ENCODE measurements around the gene ZNF761.
"Not testable (repeated sequence)": the region's sequence is repeated elsewhere in the genome, so short reads cannot be mapped to it uniquely, and the experiment has no call there.

Gene ZNF761

GRCh38 chr19:53431399-53432087, at the start of gene ZNF761:
ZNF761 (plus strand) TSS chr19:53431984; CDS start chr19:53447269, 15,285 bp downstream.
- DNase-seq, result peak; percentile 96 to 97

GRCh38 chr19:53388168-53388567, 43.6 kb upstream of the ZNF761 start:
- no peak for DNase-seq

- DNase-seq, result no peak
Observed at GRCh38 chr19:53388904-53389303, 42.9 kb upstream of the ZNF761 start.

- DNase-seq, result no peak
Observed at GRCh38 chr19:53389571-53389970, 42.2 kb upstream of the ZNF761 start.

GRCh38 chr19:53389978-53390377, 41.8 kb upstream of the ZNF761 start:
- DNase-seq, result no peak

- DNase-seq, result no peak
Observed at GRCh38 chr19:53394522-53394973, 37.2 kb upstream of the ZNF761 start.

GRCh38 chr19:53394974-53395839, 36.6 kb upstream of the ZNF761 start, which contains the start of gene ZNF765:
ZNF765 (plus strand) TSS chr19:53395149; CDS start chr19:53398016, 2,867 bp downstream.
- peak; percentile 94 to 96 for DNase-seq

GRCh38 chr19:53395840-53396524, 35.8 kb upstream of the ZNF761 start:
- not testable (repeated sequence) for DNase-seq

- DNase-seq, result no peak
Observed at GRCh38 chr19:53396525-53396868, 35.3 kb upstream of the ZNF761 start.

- DNase-seq, result not testable (repeated sequence)
Observed at GRCh38 chr19:53397918-53398317, 33.9 kb upstream of the ZNF761 start.

GRCh38 chr19:53409505-53410204, 22.1 kb upstream of the ZNF761 start:
- no peak for DNase-seq

- DNase-seq, result not testable (repeated sequence)
Observed at GRCh38 chr19:53420520-53421315, 11.1 kb upstream of the ZNF761 start.

GRCh38 chr19:53422551-53422950, 9.2 kb upstream of the ZNF761 start:
- DNase-seq, result no peak

- DNase-seq, result not testable (repeated sequence)
Observed at GRCh38 chr19:53423074-53423473, 8.7 kb upstream of the ZNF761 start.

GRCh38 chr19:53423680-53424079, 8.1 kb upstream of the ZNF761 start:
- not testable (repeated sequence) for DNase-seq

- peak; percentile 70 to 71 for DNase-seq
Observed at GRCh38 chr19:53424968-53425597, 6.7 kb upstream of the ZNF761 start.

- DNase-seq, result no peak
Observed at GRCh38 chr19:53432088-53432661, 391 bp downstream of the ZNF761 start.

- not testable (repeated sequence) for DNase-seq
Observed at GRCh38 chr19:53443809-53444208, 12.0 kb downstream of the ZNF761 start.

- DNase-seq, result not testable (repeated sequence)
Observed at GRCh38 chr19:53447196-53447595, 15.4 kb downstream of the ZNF761 start.

- no peak for DNase-seq
Observed at GRCh38 chr19:53455828-53456227, 24.0 kb downstream of the ZNF761 start.
